Activated CD4-positive, alpha-beta T cell treated with anti-CD3 and anti-CD28 coated beads for 24 hours (primary cell): ENCODE data around the gene C7orf25.
A peak's percentile ranks its signal among the peaks of the same experiment; 100 is the strongest.

ENCODE experiments used
- DNase-seq, 2 donors: peaks; one replicate each; pipeline ENCODE4 v3.0.0-alpha.2; 2020; ENCODE audit warnings: low read depth in 2 of 2

The C7orf25 gene

DNA sequence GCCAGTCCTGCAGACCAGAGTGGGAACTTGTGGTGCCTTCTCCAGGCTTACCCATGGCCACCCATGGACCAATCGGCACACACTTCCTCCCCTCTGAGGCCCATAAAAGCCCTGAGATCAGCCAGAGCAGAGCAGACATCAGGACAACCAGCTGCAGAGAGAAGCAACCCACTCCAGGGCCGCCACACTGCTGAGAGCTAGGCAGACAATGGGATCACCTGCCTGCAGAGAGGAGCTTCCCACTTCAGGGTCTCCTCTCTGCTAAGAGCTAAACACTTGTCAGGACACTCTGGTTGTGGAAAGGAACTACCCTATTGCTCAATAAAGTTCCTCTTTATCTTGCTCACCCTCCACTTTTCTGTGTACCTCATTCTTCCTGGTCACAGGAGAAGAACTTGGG lies 34.0 kb downstream of the C7orf25 start:
- no peak for DNase-seq

DNA sequence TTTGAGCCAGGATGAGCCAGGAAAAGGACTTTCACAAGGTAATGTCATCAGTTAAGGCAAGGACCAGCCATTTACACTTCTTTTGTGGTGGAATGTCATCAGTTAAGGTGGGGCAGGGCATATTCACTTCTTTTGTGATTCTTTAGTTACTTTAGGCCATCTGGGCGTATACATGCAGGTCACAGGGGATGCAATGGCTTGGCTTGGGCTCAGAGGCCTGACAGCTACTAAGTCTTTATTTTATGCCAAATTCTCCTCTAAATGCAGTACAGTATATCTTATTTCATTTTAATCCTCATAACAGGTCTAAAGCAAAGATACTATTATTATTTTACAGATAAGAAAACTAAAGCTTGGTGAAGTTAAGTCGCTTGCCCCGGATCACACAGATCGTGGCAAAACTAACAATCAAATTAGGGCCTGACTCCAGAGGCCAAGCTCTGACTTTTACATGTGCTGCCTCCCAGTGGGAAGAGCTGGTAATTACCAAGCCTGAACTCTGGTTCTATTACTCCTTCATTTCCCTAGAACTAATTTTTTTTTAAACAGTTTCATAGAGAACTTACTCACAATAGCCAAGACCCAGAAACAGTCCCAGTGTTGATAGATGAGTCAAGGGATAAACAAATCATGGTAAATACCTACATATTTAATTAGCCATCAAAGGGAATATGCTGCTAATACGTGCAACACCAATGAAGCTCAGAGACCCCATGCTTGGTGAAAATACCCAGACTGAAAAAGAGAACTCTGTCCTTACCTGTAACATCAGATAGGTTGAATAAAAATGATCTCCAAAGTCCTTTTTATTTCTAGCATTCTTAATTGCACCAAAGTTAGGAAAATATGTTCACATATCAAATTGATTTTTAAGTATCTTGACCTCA lies 35.4 kb downstream of the C7orf25 start:
- peak; percentile 47 to 49 for DNase-seq

DNA sequence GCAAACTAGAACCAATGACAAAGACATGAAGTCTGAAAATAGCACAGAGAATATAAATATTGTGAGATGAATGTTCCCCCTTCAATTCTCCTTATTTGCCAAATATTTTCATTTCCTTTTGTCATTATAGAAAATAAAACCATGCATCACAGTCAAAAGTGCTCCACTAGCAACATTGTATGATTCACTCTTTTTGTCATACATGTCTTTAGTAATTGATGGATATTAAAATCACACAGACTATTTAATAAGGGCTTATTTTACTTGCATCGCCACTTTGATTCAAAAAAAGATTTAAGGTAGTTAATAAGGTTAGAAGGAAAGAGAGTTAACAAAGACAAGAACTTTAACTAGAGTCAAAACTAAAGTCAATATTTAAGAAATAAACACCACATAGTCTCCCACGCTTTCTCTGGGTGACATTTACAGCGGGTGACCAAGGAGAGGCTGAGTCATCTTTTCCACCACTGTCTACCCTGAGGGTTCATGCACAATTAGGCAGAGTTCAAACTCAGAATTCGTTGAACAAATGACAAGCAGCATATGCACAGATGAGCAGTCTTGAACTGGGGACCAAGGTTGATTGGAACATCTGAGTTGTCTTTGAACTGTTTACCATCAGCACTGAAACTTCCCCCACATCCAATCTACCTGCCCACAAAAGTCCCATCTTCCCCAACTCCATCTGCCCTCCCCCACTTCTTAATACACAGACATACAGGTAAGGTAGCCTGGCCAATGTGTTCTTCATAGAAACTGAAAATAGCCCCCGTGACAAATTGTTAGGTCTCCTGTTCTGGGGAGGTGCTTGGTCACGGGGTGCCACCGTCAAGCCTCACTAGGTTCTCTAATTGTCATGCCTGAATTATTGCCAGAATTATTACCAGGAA lies 42.5 kb downstream of the C7orf25 start:
- DNase-seq, result peak; percentile 7 to 33

DNA sequence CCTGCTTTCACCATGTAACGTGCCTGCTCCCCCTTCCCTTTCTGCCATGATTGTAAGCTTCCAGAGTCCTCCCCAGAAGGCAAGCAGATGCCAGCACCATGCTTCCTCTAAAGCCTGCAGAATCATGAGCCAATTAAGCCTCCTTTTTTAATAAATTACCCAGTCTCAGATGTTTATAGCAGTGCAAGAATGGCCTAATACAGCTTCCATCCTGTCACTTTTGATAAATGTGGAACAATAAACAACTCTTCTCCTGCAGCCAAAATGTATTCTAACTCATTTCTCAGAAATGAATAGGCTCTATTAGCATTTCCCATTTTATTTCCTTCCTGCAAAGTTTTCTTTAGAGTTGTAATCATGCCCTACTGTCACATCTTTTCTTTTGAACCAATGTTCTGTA lies 43.4 kb downstream of the C7orf25 start:
- no peak for DNase-seq
